Breast epithelium (tissue), 4 donors: ENCODE data around the gene MAPK8. TPM values are rescaled to one million over a fixed set of nuclear protein-coding genes. Genes with fewer than 3 reads are reported as not detected.
A peak's percentile ranks its signal among the peaks of the same experiment; 100 is the strongest.

Experiments
- DNase-seq, 2 donors: peaks; one replicate each; pipeline ENCODE4 v3.0.0-alpha.2; 2019; ENCODE audit warnings: low spot score in 2 of 2
- H3K27ac ChIP-seq, 2 donors: fragments of 200-600 bp; sonication (generic) in 1 of 2; one replicate each; pipeline ENCODE4 v1.5.1; 2016 to 2019; ENCODE audit warnings: mild to moderate bottlenecking in 1 of 2
- H3K27me3 ChIP-seq, 2 donors: fragments of 200-600 bp; sonication (generic) in 1 of 2; one replicate each; pipeline versions ENCODE4 v1.5.1 to v1.6.0; 2017 to 2019; ENCODE audit warnings: control low read depth in 1 of 2, mild to moderate bottlenecking in 1 of 2
- H3K36me3 ChIP-seq: fragments of 200-600 bp; one replicate; pipeline ENCODE4 v1.5.1; 2019
- H3K4me1 ChIP-seq, 2 donors: fragments of 200-600 bp; sonication (generic); one replicate each; pipeline ENCODE4 v1.5.1; 2016 to 2019; ENCODE audit warnings: control low read depth in 1 of 2
- H3K4me3 ChIP-seq, 3 donors: fragments of 200-600 bp; sonication (generic); 1 replicate in 2 of 3; 2 replicates in 1 of 3; pipeline ENCODE4 v1.5.1; 2016 to 2019; ENCODE audit warnings: mild to moderate bottlenecking in 3 of 3, moderate library complexity in 2 of 3
- H3K9me3 ChIP-seq, 2 donors: fragments of 200-600 bp; sonication (generic) in 1 of 2; one replicate each; pipeline ENCODE4 v1.5.1; 2016 to 2019; ENCODE audit warnings: control low read depth in 1 of 2
- CTCF ChIP-seq, 3 donors: fragments of 450-650 bp; IDR thresholded peaks; one replicate each; pipeline ENCODE4 v1.5.1; 2016 to 2017; ENCODE audit warnings: antibody characterized with exemption in 3 of 3, mild to moderate bottlenecking in 3 of 3, moderate library complexity in 3 of 3
- POLR2A ChIP-seq: fragments of 450-650 bp; IDR thresholded peaks from one replicate; pipeline ENCODE4 v1.6.1; 2016; ENCODE audit warnings: antibody characterized with exemption, mild to moderate bottlenecking, moderate library complexity
- POLR2AphosphoS5 ChIP-seq, 3 donors: sonication (generic); formaldehyde crosslinking; IDR thresholded peaks; one replicate each; pipeline ENCODE4 v1.6.1; 2017; ENCODE audit warnings: antibody characterized with exemption in 3 of 3
- intact Hi-C: fragments of 100-400 bp; cut with DNase I; formaldehyde crosslinking; loops from one replicate; pipeline ENCODE4 v1.15.1; 2023; ENCODE audit warnings: low total_unique reads
- total RNA-seq, 3 donors: library from RNA; depleted of rRNA; stranded (reverse); fragments of >200 nt; gene quantifications; one replicate each; pipeline ENCODE4 v1.1.0, GENCODE V29; 2016

Gene MAPK8
- total RNA-seq, 3 donors from 2014 or later = 52.5 to 108 (median 74.1) TPM

- Histone ChIP-seq H3K27ac (no peak overlapping the region), H3K36me3 (no peaks in the 10 kb centered on the region), H3K4me3 (no peak overlapping the region), H3K4me1 (no peaks in the 10 kb centered on the region), H3K9me3 (peaks cover 0 to 10% of the 10 kb centered on the region in 2 donors), H3K27me3 (no peaks in the 10 kb centered on the region)
- no peak for DNase-seq
- intact Hi-C loops = no loop called here
- TF ChIP-seq CTCF (IDR thresholded peaks at IDR 0.05) (no peak), POLR2AphosphoS5 (IDR thresholded peaks at IDR 0.05) (no peak)
These were observed 23.6 kb upstream of the MAPK8 start for GRCh38 chr10:48282829-48283228.

GRCh38 chr10:48284002-48284546 lies 22.4 kb upstream of the MAPK8 start:
- intact Hi-C loops = no loop called here
- no peak overlapping the region for H3K4me3 ChIP-seq
- TF ChIP-seq CTCF (IDR thresholded peaks at IDR 0.05) (no peak), POLR2A (no peak), POLR2AphosphoS5 (IDR thresholded peaks at IDR 0.05) (no peak)
- H3K36me3 ChIP-seq = no peaks in the 10 kb centered on the region
- no peak overlapping the region for H3K27ac ChIP-seq
- H3K27me3 ChIP-seq = no peaks in the 10 kb centered on the region
- H3K9me3 ChIP-seq = peaks cover 0 to 10% of the 10 kb centered on the region in 2 donors
- DNase-seq = no peak
- peaks cover 0 to 3% of the 10 kb centered on the region in 2 donors for H3K4me1 ChIP-seq

GRCh38 chr10:48284811-48285210 lies 21.7 kb upstream of the MAPK8 start:
- Histone ChIP-seq H3K4me1 (peaks cover 0 to 7% of the 10 kb centered on the region in 2 donors), H3K27ac (no peak overlapping the region), H3K27me3 (no peaks in the 10 kb centered on the region), H3K36me3 (no peaks in the 10 kb centered on the region), H3K4me3 (no peak overlapping the region), H3K9me3 (peaks cover 0 to 10% of the 10 kb centered on the region in 2 donors)
- intact Hi-C loops = no loop called here
- no peak for TF ChIP-seq CTCF (IDR thresholded peaks at IDR 0.05)
- DNase-seq = no peak

- no peak for DNase-seq
- peaks cover 0 to 5% of the 10 kb centered on the region in 2 donors for H3K9me3 ChIP-seq
- H3K36me3 ChIP-seq = no peaks in the 10 kb centered on the region
- no peaks in the 10 kb centered on the region for H3K27me3 ChIP-seq
- no peak overlapping the region for H3K27ac ChIP-seq
- TF ChIP-seq POLR2A (no peak), CTCF (IDR thresholded peaks at IDR 0.05) (no peak), POLR2AphosphoS5 (IDR thresholded peaks at IDR 0.05) (no peak)
- H3K4me3 ChIP-seq = no peak overlapping the region
- peaks cover 0 to 7% of the 10 kb centered on the region in 2 donors for H3K4me1 ChIP-seq
- intact Hi-C loops = no loop called here
These were observed 20.8 kb upstream of the MAPK8 start for GRCh38 chr10:48285710-48286109.

GRCh38 chr10:48286356-48286755 lies 20.1 kb upstream of the MAPK8 start:
- DNase-seq = no peak
- Histone ChIP-seq H3K36me3 (no peaks in the 10 kb centered on the region), H3K9me3 (peaks cover 0 to 5% of the 10 kb centered on the region in 2 donors), H3K27me3 (no peaks in the 10 kb centered on the region), H3K4me1 (peaks cover 0 to 7% of the 10 kb centered on the region in 2 donors), H3K27ac (peak overlapping the region in 1 of 2 donors; percentile 4), H3K4me3 (no peak overlapping the region)
- intact Hi-C loops = no loop called here
- no peak for TF ChIP-seq POLR2A
- TF ChIP-seq CTCF (IDR thresholded peaks at IDR 0.05) = no peak
- no peak for TF ChIP-seq POLR2AphosphoS5 (IDR thresholded peaks at IDR 0.05)
